Measurements from ENCODE around the gene COL25A1. TPM values are rescaled to one million over a fixed set of nuclear protein-coding genes. Genes with fewer than 3 reads are reported as not detected.

Gene COL25A1
- total and polyA plus RNA-seq, 11 donors: 0.19 to 1.8 (median 0.50) TPM

DNA sequence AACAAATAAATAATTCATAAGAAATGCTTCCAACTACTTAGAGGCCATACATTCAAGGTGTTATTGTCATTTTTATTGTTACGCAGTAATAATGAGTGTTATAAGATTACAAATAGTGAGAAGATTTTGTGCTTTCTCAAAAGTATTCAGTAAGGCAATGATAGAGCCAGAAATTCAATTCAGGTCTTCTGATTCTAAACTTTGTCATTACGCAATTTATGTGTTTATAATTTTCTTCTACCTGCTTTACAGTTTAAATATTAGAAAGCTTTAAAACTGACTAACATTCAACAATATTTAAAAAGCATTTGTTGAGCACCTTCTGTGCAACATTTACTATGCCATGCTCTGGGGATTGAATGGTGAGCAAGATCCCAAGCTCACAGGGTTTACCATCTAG, 356.2 kb downstream of the COL25A1 start:
- H3K27me3 ChIP-seq: no peaks in the 10 kb centered on the region
- no peaks in the 10 kb centered on the region for H3K9me3 ChIP-seq
- H3K4me1 ChIP-seq: peaks cover 0 to 4% (median 0%) of the 10 kb centered on the region in 12 donors
- 97 to 99% (median 98%) methylated on average over 2 of the region's 2 CpGs for WGBS, 4 donors
- DNase-seq: no peak
- H3K4me3 ChIP-seq: no peak overlapping the region
- TF ChIP-seq POLR2A (IDR thresholded peaks at IDR 0.05): no peak
- no peaks in the 10 kb centered on the region for H3K36me3 ChIP-seq
- intact Hi-C loops (cut with DNase I): no loop called here
- no peak overlapping the region for H3K27ac ChIP-seq
- ATAC-seq: no peak

DNA sequence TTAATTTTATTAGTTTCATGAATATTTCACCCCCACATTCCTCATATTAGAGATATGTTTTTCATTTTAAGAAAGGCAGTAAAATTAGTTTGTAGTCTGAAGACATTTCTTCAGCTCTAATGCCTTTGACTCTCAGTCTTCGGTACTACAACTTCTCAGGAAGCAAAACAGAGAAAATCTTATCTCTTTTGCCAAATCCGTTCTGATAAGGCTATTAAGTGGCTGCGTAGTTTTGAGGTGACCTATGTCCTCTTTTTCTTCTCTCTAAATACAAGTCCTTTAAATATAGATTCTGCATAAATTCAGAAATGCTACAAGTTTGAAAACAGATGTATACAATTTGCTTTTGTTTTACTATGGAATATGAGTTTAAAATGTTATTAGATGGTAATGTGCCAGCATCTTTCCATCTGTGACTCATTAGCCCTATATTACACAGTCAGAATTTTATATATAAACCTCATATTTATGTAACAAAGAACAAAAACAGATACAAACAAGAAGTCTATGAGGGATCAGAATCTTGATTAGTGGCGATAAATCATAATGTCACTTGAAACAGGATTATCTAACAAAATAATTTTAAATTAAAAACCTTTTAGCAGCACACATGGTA, 358.4 kb downstream of the COL25A1 start:
- no peak for DNase-seq
- H3K4me1 ChIP-seq: peaks cover 0 to 4% (median 0%) of the 10 kb centered on the region in 12 donors
- no peak for ATAC-seq
- TF ChIP-seq, protein P1, sequence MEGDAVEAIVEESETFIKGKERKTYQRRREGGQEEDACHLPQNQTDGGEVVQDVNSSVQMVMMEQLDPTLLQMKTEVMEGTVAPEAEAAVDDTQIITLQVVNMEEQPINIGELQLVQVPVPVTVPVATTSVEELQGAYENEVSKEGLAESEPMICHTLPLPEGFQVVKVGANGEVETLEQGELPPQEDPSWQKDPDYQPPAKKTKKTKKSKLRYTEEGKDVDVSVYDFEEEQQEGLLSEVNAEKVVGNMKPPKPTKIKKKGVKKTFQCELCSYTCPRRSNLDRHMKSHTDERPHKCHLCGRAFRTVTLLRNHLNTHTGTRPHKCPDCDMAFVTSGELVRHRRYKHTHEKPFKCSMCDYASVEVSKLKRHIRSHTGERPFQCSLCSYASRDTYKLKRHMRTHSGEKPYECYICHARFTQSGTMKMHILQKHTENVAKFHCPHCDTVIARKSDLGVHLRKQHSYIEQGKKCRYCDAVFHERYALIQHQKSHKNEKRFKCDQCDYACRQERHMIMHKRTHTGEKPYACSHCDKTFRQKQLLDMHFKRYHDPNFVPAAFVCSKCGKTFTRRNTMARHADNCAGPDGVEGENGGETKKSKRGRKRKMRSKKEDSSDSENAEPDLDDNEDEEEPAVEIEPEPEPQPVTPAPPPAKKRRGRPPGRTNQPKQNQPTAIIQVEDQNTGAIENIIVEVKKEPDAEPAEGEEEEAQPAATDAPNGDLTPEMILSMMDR (IDR thresholded peaks at IDR 0.05): no peak
- no peak for TF ChIP-seq POLR2A (IDR thresholded peaks at IDR 0.05)
- H3K9me3 ChIP-seq: no peaks in the 10 kb centered on the region
- no peak overlapping the region for H3K27ac ChIP-seq
- intact Hi-C loops (cut with DNase I): no loop called here
- no peaks in the 10 kb centered on the region for H3K27me3 ChIP-seq
- 34 to 45% (median 43%) methylated on average over 4 of the region's 4 CpGs for WGBS, 4 donors
- no peaks in the 10 kb centered on the region for H3K36me3 ChIP-seq
- no peak overlapping the region for H3K4me3 ChIP-seq

DNA sequence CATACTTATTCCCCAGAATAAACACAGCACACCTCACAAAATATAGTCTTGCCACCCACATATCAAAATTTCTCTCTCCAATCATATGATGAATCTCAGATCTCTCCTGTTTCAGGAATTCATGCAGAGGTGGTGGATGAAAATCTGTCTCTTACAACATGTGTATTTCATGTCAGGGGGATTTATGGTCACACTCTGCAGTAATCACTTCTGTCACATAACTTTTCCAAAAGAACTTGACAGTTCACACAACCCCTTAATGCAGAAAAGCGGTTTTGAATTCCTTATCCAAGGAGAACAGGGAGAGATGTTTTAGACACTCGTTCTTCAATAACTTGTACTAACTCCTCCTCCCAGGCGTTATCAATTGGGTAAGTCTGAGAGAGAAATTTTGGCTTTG, 359.1 kb downstream of the COL25A1 start:
- Histone ChIP-seq H3K9me3 (no peaks in the 10 kb centered on the region), H3K27me3 (no peaks in the 10 kb centered on the region), H3K4me3 (no peak overlapping the region), H3K4me1 (peaks cover 0 to 4% (median 0%) of the 10 kb centered on the region in 12 donors), H3K27ac (no peak overlapping the region), H3K36me3 (no peaks in the 10 kb centered on the region)
- DNase-seq: no peak
- ATAC-seq: no peak
- WGBS, 4 donors: 75 to 83% (median 78%) methylated on average over 3 of the region's 3 CpGs
- TF ChIP-seq, protein P1 (IDR thresholded peaks at IDR 0.05): no peak
- no peak for TF ChIP-seq POLR2A (IDR thresholded peaks at IDR 0.05)
- intact Hi-C loops (cut with DNase I): no loop called here

DNA sequence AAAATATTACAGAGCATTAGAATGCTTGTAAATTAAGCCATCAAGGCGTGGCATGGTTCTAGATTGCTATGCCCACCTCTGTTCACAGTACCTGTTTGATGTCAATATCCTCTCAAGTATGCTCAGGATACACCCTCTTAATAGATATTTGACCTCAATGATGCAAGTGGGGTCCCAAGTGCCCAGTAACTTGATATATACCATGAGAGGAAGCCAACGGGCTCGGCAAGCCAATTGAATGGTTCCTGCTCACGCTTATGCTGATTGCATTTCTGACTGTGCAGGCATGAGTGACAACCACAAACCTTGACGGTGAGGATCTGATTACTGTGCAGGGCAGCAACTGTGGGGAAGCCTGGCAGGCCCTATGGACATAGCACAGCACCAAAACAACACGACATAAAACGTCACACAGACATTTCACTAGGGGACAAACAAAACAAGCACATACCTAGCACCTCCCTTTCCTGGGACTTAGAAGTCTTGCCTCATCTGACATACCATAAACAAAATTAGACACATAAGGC, 360.5 kb downstream of the COL25A1 start:
- Histone ChIP-seq H3K4me1 (peaks cover 0 to 4% (median 0%) of the 10 kb centered on the region in 12 donors), H3K36me3 (no peaks in the 10 kb centered on the region), H3K4me3 (no peak overlapping the region), H3K9me3 (no peaks in the 10 kb centered on the region), H3K27me3 (no peaks in the 10 kb centered on the region), H3K27ac (no peak overlapping the region)
- DNase-seq (no peak), ATAC-seq (no peak)
- whole genome bisulfite sequencing, 4 donors: 80 to 84% (median 82%) methylated on average over 7 of the region's 7 CpGs
- no peak for TF ChIP-seq POLR2A (IDR thresholded peaks at IDR 0.05)
- TF ChIP-seq, protein P1 (IDR thresholded peaks at IDR 0.05): no peak
- intact Hi-C loops (cut with DNase I): no loop called here

DNA sequence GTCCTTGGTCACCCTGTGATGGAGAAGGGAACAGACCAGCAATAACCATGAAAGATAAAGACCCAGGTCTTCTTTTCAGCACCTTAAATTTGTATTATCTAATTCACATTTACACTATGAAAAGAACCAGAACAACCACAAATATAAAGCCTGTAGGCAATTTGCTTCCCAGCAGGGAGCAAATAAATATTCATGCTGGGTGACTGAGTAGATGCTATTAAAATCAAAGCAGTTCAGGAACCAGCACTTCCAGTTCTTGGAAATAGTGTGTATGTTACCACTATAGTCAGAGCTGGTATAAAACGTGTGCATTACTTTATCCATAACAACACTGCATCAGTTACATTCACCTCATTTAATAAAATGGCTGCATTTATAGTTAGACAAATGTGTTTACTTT, 361.8 kb downstream of the COL25A1 start:
- peaks cover 0 to 4% (median 0%) of the 10 kb centered on the region in 12 donors for H3K4me1 ChIP-seq
- H3K36me3 ChIP-seq: no peaks in the 10 kb centered on the region
- no peaks in the 10 kb centered on the region for H3K27me3 ChIP-seq
- intact Hi-C loops (cut with DNase I): no loop called here
- ATAC-seq: no peak
- TF ChIP-seq POLR2A (IDR thresholded peaks at IDR 0.05): no peak
- TF ChIP-seq, protein P1 (IDR thresholded peaks at IDR 0.05): no peak
- 93 to 97% (median 95%) methylated on average over 1 of the region's 1 CpG for WGBS, 4 donors
- H3K27ac ChIP-seq: no peak overlapping the region
- DNase-seq: no peak
- H3K9me3 ChIP-seq: no peaks in the 10 kb centered on the region
- no peak overlapping the region for H3K4me3 ChIP-seq

Data from heart left ventricle (tissue), 16 donors.